ENCODE measurements around the gene RAD54L2. TPM values are rescaled to one million over a fixed set of nuclear protein-coding genes. Genes with fewer than 3 reads are reported as not detected.

RAD54L2 gene, protein sequence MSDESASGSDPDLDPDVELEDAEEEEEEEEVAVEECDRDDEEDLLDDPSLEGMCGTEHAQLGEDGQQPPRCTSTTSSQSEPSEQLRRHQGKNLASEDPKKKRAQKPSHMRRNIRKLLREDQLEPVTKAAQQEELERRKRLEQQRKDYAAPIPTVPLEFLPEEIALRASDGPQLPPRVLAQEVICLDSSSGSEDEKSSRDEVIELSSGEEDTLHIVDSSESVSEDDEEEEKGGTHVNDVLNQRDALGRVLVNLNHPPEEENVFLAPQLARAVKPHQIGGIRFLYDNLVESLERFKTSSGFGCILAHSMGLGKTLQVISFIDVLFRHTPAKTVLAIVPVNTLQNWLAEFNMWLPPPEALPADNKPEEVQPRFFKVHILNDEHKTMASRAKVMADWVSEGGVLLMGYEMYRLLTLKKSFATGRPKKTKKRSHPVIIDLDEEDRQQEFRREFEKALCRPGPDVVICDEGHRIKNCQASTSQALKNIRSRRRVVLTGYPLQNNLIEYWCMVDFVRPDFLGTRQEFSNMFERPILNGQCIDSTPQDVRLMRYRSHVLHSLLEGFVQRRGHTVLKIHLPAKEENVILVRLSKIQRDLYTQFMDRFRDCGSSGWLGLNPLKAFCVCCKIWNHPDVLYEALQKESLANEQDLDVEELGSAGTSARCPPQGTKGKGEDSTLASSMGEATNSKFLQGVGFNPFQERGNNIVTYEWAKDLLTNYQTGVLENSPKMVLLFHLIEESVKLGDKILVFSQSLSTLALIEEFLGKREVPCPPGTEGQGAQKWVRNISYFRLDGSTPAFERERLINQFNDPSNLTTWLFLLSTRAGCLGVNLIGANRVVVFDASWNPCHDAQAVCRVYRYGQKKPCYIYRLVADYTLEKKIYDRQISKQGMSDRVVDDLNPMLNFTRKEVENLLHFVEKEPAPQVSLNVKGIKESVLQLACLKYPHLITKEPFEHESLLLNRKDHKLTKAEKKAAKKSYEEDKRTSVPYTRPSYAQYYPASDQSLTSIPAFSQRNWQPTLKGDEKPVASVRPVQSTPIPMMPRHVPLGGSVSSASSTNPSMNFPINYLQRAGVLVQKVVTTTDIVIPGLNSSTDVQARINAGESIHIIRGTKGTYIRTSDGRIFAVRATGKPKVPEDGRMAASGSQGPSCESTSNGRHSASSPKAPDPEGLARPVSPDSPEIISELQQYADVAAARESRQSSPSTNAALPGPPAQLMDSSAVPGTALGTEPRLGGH (N-terminal part only)
- total RNA-seq, result 10 to 100 TPM in 1 of 6 donors, 1 to 10 TPM in 5; 7.2 to 12.3 (median 8.8) TPM
- 1 to 10 TPM; 4.2 to 6.4 TPM for polyA plus RNA-seq

GRCh38 chr3:51538459-51539290 is at the start of gene RAD54L2:
Gene RAD54L2, plus strand, starts transcription at chr3:51538719. Its CDS starts 51,702 bp downstream, at chr3:51590421.
- peak within 1 kb of the TSS; percentile 65 to 83 (median 77) for H3K27ac ChIP-seq
- peak within 1 kb of the TSS; percentile 73 to 98 (median 96) for H3K4me3 ChIP-seq
- ATAC-seq (peak; percentile 97 to 99 (median 98)), FAIRE-seq (no peak), DNase-seq (peak; percentile 75 to 94 (median 82))
- WGBS, 2 donors, result 0% methylated on average over 80 to 91 of the region's 91 CpGs
- H3K27me3 ChIP-seq, result no peaks in the 10 kb centered on the region
- H3K9me3 ChIP-seq, result no peaks in the 10 kb centered on the region
- intact Hi-C loops (cut with DNase I), result no loop called here
- H3K4me1 ChIP-seq, result peaks cover 0 to 13% (median 7%) of the 10 kb centered on the region in 3 donors
- H3K36me3 ChIP-seq, result no peaks in the 10 kb centered on the region
- TF ChIP-seq, protein P1, sequence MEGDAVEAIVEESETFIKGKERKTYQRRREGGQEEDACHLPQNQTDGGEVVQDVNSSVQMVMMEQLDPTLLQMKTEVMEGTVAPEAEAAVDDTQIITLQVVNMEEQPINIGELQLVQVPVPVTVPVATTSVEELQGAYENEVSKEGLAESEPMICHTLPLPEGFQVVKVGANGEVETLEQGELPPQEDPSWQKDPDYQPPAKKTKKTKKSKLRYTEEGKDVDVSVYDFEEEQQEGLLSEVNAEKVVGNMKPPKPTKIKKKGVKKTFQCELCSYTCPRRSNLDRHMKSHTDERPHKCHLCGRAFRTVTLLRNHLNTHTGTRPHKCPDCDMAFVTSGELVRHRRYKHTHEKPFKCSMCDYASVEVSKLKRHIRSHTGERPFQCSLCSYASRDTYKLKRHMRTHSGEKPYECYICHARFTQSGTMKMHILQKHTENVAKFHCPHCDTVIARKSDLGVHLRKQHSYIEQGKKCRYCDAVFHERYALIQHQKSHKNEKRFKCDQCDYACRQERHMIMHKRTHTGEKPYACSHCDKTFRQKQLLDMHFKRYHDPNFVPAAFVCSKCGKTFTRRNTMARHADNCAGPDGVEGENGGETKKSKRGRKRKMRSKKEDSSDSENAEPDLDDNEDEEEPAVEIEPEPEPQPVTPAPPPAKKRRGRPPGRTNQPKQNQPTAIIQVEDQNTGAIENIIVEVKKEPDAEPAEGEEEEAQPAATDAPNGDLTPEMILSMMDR (IDR thresholded peaks at IDR 0.05), result peak in 1 of 4 donors; percentile 12

DNA sequence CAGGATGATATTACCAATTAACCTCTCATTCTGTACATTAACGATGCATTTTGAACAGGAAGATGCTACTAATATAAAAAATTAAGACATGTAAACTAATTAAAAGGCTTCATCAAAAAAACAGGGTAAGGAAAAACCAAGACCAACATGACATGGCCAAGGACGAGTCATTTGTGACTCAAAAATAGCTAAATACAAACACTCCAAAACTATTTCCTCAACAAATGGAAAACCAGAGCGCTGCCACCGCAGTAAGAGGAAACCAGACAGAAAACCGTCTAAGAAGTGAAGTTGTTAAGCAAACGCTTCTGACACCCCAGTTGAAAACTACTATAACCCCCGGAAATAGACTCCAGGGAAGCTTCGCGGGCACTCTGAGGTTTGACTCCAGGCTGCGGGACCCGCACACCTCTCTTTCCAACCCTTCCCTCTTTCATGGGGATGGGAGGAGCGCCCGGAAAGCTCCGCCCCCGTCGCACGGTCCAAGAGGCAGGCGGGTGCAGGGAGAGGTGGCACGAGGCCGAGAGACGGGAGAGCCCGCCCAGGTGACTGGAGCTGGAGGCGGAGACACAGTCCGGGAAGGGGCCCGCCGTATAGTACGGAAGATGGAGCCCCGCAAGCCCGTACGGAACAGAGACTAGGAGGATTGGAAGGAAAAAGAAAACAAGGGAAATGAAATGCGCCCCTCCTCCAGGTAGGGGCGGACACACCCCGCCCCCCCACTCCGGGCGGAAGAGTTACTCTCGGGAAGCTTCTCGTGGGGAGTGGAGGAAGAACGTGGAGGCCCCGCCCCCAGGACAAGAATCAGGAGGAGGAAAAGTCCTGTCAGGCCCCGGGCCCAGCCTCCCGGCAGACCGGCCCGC is 39.4 kb upstream of the RAD54L2 start:
- H3K27me3 ChIP-seq, result no peaks in the 10 kb centered on the region
- peak overlapping the region; percentile 62 to 76 (median 75) for H3K4me3 ChIP-seq
- ATAC-seq (peak; percentile 79 to 88 (median 82)), DNase-seq (peak; percentile 93 to 98 (median 96)), FAIRE-seq (peak; percentile 89)
- intact Hi-C loops (cut with DNase I), result no loop called here
- peaks cover 0 to 7% (median 0%) of the 10 kb centered on the region in 3 donors for H3K4me1 ChIP-seq
- peak overlapping the region; percentile 91 to 99 (median 94) for H3K27ac ChIP-seq
- WGBS, 2 donors, result 0 to 1% methylated on average over 35 to 43 of the region's 43 CpGs
- H3K36me3 ChIP-seq, result no peaks in the 10 kb centered on the region
- H3K9me3 ChIP-seq, result no peaks in the 10 kb centered on the region
- TF ChIP-seq, protein P1 (IDR thresholded peaks at IDR 0.05), result no peak

DNA sequence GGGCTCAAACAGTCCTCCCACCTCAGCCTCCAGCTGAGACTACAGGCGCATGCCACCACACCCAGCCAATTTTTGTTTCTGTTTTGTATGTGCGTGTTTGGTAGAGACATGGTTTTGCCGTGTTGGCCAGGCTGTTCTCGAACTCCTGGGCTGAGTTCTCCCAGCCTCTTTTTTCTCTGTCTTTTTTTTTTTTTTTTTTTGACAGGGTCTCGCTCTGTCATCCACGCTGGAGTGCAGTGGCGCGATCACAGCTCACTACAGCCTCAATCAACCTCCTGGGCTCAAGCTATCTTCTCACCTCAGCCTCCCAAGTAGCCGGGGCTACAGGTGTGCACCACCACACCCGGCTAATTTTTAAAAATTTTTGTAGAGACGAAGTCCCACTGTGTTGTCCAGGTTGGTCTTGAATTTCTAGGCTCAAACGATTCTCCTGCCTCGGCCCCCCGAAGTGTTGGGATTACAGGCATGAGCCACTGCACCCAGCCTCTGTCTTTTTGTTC is 37.8 kb upstream of the RAD54L2 start:
- WGBS, 2 donors, result 88 to 92% methylated on average over 14 of the region's 14 CpGs
- Histone ChIP-seq H3K4me1 (peaks cover 0 to 7% (median 0%) of the 10 kb centered on the region in 3 donors), H3K9me3 (no peaks in the 10 kb centered on the region), H3K4me3 (peak overlapping the region in 2 of 4 donors; percentile 3 to 76), H3K36me3 (no peaks in the 10 kb centered on the region), H3K27ac (peak overlapping the region; percentile 29 to 99 (median 80)), H3K27me3 (no peaks in the 10 kb centered on the region)
- TF ChIP-seq, protein P1 (IDR thresholded peaks at IDR 0.05), result no peak
- DNase-seq (peak in 4 of 6 donors; percentile 20 to 45 (median 36)), ATAC-seq (no peak), FAIRE-seq (no peak)
- intact Hi-C loops (cut with DNase I), result loop anchor here (5.0 to 10.0 kb wide), 6 partner anchors 164 to 304 kb away; no protein-coding TSS in a partner anchor

Measured in pancreas (tissue), 10 donors.